NCI-H1092 (cell line): ENCODE measurements around the gene PDGFB.

Experiments
- DNase-seq: peaks from one replicate; lab custom pipeline; 2025; lab: John Stamatoyannopoulos, UW

The PDGFB gene

GRCh38 chr22:39239561-39240423 is 5.0 kb downstream of the PDGFB start:
- DNase-seq, result no peak

GRCh38 chr22:39238966-39239505 is 5.7 kb downstream of the PDGFB start:
- no peak for DNase-seq

DNA sequence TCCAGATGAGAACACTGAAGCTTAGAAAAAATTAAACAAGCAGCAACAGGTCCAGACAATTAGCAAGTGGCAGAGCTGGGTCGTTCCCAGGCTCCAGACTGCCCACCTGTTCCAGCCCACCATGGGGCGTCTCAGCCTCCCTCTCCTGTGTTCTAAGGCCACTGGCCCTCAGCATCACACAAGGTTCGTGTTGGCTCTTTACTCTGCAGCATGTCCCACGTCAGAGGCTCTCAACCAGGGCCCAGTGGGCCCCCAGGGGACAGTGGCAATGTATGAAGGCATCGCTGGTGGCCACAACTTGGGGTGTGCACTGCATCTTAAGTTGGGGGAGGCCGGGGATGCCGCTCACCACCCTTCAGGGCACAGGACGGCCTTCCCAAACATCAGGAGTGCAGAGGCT is 6.2 kb downstream of the PDGFB start:
- DNase-seq, result no peak

- no peak for DNase-seq
These were observed 6.7 kb downstream of the PDGFB start for GRCh38 chr22:39238101-39238466.

DNA sequence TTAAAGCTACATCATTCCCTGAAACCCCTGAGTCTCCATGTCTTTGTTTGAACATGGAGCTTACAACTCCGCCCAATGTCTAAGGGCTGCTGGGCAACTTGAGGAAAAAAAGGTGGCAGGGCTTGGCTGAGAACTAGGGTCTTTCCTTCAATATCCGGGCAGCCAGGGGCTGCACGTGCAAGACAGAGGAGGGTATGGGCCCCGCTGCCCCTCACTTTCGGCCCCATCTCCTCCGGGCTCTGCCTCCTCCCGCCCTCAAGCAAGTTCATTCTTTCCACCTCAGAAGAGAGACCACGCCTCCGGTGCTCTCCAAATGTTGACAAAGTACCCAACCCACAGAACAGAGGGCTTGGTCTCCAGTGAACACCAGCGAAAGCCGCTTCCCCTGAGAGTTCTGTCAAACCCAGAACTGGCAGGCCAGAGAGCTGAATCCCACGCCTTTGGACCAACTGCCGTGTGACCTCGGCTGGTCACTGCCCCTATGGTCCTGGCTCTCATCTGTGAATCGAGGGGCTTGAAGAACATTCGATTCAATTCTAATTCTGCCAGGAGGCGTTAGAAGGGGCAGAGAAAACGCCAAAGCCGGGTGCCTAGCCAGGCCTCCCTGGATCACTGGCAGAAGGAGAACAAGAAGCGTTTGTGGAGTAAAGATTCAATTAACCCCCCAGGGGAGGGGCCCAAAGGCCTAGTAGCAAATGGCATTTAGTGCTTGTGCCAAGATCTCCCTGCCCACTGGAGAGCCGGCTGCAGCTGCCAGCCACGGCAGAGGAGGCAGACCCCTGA is 7.3 kb downstream of the PDGFB start:
- no peak for DNase-seq

DNA sequence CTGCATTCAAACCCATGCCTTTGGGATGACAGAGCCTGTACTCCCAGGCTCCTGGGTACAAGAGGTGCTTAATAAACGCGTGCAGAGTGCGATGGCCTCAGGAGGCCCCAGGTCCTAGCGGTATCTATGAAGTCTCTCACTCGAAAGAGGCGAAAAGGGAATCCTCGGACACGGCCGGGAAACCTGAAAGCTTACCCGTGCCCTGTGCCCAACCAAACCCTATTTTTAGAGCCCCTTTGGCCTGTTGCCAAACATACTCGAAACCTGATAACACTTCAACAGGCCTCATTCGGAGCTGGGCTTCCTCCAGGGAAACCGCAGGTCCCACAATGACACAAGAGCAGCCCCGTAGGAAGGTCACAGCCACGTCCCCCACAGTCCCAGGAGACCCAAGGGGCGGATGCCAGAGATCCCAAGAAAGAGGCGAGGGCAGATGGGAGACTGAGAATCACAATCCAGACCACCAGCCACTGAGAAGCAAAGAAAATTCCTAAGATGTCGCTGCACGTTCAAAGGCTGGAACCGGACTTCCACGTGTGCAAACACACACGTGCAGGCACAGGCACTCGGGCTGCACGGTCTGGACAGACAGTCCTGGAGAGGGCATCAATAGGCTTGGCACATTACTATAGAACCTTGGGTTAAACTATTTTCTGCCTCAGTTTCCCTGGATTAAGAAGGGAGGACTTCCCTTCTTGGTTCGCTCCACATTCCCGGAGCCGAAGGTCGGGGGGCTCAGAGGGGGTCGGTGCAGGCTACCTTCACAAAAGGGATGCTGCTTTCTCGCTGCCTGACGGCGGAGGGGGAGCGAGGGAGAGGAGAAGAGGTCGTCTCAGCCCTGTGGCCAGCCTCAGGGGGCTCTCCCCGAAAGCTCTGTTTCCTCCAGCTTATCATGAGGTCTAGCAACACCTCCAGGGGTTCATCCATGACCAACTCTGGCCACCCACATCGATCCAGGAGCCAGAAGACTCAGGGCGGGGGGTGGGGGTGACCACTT is 8.2 kb downstream of the PDGFB start:
- DNase-seq, result peak; percentile 67

GRCh38 chr22:39234867-39235687 is 9.7 kb downstream of the PDGFB start:
- no peak for DNase-seq

DNA sequence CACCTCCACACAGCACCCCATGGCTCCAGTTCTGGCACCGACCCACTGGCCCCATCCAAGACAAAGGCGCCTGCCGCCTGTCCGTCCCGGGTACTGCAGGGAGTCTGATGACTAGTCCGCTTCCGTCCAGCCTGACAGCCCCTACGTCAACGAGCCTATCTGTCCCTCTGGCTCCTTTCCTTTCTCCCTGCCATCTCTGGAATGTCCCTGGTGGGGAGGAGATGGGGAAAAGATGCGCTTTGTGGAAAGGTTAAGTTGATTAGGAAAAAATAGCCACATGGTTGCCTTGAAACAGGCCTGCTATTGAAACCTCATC is 10.4 kb downstream of the PDGFB start:
- no peak for DNase-seq

DNA sequence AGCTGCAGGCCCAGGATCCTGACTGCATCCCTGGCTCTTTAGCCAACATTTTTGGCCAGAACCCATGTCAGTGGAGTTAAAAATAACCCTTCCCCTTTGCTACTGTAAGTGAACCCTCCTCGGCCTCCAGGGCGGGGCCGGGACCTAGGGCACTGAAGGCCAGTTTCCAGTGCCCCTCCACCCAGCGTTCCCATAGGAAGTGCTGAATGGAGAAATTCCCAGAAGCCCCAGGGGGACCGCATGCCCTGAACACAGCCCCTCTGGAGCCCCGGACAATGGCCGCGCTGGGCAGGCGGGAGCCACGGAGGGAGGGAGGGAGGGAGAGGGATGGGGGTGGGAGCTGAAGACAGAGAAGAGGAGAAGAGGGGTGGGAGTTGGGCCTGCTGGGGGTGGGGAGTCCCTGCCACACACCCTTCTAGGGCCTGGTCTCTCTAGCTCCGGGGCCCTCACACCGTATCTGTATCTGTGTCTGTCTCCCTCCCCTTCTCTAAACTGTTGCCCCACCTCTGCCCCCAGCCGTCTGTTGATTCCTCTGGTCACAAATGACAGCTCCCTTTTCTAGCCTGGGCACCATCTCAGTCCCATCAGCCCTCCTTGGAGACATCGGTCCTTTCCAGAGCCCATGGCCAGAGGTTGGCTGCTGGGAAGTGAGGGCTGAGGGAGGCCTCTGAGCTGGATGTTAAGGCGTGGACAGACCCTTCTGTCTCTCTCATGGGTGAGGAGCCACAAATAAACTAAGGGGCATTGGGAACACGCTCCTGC is 10.9 kb downstream of the PDGFB start:
- DNase-seq, result no peak

- no peak for DNase-seq
These were observed 11.7 kb downstream of the PDGFB start for GRCh38 chr22:39232806-39233709.

- DNase-seq, result no peak
These were observed 12.5 kb downstream of the PDGFB start for GRCh38 chr22:39232246-39232645.

DNA sequence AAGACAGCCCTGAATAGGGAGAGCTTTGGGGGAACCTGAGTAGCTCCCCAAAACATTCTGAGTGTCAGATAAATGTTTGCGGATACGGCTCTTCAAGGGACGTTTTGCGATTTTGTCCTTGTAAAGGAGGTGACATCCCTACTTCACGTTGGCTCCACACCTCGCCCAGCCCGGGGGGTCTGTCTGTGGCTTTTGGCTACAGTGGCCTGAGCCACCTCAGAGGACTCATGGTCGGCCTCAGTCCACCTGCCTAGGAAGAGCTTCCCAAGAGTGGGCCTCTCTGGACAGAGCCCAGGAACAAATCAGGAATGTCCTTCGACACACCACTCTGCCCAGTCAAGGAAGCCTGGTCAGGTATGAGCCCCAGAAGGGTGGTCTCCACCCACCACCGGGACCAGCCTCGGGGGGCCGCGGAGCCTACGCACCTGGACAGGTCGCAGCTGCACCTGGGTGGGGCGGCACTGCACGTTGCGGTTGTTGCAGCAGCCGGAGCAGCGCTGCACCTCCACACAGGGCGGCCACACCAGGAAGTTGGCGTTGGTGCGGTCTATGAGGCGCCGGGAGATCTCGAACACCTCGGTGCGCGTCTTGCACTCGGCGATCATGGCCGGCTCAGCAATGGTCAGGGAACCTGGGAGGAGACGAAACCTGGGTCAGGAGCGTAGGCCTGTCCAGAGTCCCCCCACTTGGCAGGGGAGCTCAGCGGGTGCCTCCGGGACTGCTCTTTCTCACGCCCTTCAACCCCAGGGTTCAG is 13.4 kb downstream of the PDGFB start:
- no peak for DNase-seq

DNA sequence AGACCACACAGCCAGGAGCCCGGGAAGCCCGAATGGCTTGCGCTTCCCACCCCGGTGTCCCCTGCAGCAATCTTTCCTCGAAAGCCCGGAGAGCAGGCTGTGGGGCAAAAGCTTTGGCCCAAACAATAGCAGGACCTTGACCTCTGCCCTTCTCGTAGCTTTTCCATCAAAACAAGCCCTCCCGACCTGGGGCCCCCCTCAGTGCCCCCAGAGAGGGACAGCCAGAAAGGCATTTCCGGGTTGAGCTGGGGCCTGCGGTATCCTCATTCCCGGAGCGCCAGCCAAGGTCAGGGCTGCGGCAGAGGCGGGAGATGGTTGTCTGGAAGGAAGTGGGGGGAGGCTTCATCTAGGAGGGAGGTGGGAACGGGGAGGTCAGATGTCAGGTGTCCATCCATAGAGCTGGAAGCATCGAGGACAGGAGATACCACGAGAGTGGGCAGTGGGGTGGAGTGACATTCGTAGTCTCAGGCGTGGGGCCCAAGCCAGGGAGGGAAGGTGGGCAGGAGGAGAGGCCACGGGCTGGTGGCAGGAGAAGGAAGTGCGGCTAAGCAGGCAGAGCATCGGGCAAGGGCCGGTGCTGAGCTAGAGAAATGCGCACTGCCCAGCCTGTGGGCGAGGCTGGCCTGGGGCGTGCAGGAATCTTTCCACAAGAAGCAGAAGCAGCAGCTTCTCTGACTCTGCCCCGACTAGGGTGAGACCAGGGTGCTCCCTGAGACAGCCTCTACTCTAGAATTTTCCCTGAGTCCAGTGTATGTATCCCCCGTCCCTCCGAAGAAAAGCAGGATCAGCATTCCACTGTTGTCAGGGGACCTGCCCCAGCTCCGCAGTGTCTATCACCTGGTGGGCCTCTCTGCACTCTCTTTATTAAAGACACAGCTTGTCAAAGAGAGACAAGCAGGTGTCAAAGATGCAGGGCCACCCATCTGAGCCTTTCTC is 14.3 kb downstream of the PDGFB start:
- DNase-seq, result no peak

- DNase-seq, result no peak
These were observed 15.0 kb downstream of the PDGFB start for GRCh38 chr22:39229688-39230260.

DNA sequence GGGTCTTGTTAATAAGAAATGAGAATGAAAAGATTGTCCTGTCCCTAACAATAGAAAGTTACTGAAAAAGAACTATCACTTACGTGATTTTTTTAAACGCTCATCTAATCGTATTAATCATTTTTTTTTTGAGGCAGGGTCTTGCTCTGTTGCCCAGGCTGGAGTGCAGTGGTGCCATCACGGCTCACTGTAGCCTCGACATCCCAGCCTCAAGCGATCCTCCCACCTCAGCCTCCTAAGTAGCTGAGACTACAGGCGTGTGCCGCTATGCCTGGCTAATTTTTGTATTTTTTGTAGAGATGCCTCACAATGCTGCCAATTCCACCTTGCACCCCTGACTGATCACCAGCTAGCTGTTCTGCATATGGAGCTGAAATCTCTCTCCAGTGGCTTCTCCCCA is 15.7 kb downstream of the PDGFB start:
- no peak for DNase-seq

DNA sequence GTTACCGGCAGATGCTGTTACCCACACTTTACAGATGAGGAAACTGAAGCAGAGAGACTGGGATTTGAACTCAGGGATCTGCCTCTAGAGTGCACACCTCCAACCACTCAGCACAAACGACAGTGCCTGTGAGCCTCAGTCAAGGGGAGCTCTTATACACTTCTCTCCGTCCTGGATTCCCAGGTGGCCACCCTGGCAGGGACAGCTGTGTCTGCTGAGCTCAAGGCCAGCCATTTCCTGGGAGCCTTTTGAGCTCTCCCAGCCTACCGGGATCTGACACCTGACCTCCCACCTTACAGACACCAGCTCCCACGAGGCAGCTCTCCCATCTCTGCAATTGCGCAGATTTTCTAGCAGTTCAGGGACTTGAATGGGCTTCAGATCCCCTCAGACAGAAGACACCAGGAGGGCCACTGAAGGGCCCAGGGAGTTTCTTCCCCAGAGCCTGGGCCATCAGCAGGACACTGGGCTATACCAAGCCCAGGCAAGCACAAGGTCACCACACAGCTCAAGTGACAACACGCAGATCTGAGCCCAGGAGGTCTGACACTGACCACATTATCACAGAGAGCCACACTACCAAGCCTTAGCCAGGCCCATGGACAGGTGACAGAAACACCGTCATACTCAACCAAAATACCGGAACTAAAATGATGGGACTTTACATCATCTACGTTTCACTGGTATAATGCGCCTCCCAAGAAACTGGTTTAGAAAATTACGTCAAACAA is 17.1 kb downstream of the PDGFB start:
- no peak for DNase-seq
